ENCODE data around the gene VPS33A.

The VPS33A gene

DNA sequence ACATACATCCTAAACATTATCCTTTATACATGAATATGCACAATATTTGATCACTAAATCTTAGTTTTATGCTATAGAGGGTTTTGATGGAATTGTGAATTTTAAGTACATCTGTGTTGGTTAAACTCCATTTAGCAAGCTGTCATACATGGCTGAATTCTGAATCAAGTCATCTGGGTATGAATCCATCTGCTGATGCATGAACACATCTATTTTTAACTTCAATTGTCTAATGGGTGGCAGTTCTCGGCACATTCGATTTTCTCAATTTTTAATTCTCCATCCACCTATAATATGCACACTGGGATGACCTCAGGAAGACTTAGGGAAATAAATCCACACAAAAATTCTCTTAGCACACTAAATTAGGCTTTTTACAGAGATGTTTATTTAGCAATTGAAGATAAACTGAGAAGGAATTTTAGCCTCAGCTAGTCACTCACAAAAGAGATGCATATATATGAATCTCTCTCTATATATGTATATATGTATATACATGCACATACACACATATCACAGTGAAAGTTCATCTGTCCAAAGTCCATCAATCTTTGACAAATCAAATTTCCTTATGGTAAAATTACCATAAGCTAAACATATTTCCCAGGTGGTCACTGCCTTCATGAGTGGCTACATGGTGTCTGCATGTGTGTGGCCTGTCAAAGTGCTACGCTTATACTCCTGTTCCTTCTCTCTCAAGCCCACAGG, 44.5 kb upstream of the VPS33A start:
- H3K4me2 ChIP-seq (ENCODE audit: low read depth, low read length, poor library complexity, severe bottlenecking) = no peak overlapping the region
- H2AFZ ChIP-seq (ENCODE audit: low read length) = no peak overlapping the region
- TF ChIP-seq, protein P1, sequence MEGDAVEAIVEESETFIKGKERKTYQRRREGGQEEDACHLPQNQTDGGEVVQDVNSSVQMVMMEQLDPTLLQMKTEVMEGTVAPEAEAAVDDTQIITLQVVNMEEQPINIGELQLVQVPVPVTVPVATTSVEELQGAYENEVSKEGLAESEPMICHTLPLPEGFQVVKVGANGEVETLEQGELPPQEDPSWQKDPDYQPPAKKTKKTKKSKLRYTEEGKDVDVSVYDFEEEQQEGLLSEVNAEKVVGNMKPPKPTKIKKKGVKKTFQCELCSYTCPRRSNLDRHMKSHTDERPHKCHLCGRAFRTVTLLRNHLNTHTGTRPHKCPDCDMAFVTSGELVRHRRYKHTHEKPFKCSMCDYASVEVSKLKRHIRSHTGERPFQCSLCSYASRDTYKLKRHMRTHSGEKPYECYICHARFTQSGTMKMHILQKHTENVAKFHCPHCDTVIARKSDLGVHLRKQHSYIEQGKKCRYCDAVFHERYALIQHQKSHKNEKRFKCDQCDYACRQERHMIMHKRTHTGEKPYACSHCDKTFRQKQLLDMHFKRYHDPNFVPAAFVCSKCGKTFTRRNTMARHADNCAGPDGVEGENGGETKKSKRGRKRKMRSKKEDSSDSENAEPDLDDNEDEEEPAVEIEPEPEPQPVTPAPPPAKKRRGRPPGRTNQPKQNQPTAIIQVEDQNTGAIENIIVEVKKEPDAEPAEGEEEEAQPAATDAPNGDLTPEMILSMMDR (conservative IDR thresholded peaks at IDR 0.05; ENCODE audit: low read length) = no peak
- TF ChIP-seq EZH2phosphoT487 (IDR thresholded peaks at IDR 0.05; ENCODE audit: borderline replicate concordance) = no peak
- H3K9ac ChIP-seq (ENCODE audit: low read depth, low read length, poor library complexity, severe bottlenecking) = no peak overlapping the region
- peaks cover 7% of the 10 kb centered on the region for H3K4me1 ChIP-seq (ENCODE audit: insufficient read depth, low read length, poor library complexity, severe bottlenecking)
- H3K36me3 ChIP-seq (ENCODE audit: insufficient read depth, low read length) = peaks cover 4% of the 10 kb centered on the region; the same call in 1 of the 2 replicates
- no peaks in the 10 kb centered on the region for H3F3A ChIP-seq (ENCODE audit: low read depth)
- no peak overlapping the region for H3K4me3 ChIP-seq (ENCODE audit: low read length, poor library complexity, severe bottlenecking)
- H3K9me3 ChIP-seq (ENCODE audit: insufficient read depth, low read depth, low read length) = no peaks in the 10 kb centered on the region
- H4K20me1 ChIP-seq (ENCODE audit: insufficient read depth, low read length, poor library complexity, severe bottlenecking) = no peaks in the 10 kb centered on the region
- no peaks in the 10 kb centered on the region for H3K27me3 ChIP-seq (ENCODE audit: insufficient read depth, low read length, poor library complexity, severe bottlenecking)
- H3K79me2 ChIP-seq (ENCODE audit: insufficient read depth, low read length) = no peaks in the 10 kb centered on the region
- H3K9me2 ChIP-seq (replicated peaks; ENCODE audit: low read depth, low read length) = no peaks in the 10 kb centered on the region

DNA sequence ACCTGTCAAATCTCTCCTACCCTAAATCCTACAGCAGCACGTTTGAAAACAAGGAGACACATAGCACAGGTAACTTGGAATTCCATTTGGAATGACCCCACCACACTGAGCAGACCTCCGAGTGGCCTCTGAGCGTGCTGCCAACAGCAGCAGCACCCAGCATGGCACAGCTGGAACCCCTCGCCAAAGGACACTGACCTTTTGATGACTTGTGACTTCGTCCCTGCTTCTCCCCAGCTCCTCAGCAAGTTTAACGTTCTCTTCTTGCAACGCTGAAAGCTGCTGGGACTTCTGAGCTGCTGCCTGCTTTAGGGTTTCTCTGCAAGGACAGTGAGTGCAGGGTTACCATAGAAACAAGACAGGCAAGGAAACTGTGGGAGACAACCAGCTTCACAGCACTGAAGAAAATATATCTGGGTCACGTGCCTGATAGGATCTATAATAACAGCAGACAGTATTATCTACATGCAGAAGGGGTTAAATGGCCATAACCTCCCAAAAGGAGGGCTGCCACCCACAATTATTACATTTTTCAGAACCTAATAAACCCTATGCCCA, 43.3 kb upstream of the VPS33A start:
- no peak overlapping the region for H3K9ac ChIP-seq (ENCODE audit: low read depth, low read length, poor library complexity, severe bottlenecking)
- H3K36me3 ChIP-seq (ENCODE audit: insufficient read depth, low read length) = peaks cover 4% of the 10 kb centered on the region; the same call in 1 of the 2 replicates
- no peak overlapping the region for H2AFZ ChIP-seq (ENCODE audit: low read length)
- no peaks in the 10 kb centered on the region for H3K79me2 ChIP-seq (ENCODE audit: insufficient read depth, low read length)
- no peaks in the 10 kb centered on the region for H3F3A ChIP-seq (ENCODE audit: low read depth)
- peaks cover 7% of the 10 kb centered on the region for H3K4me1 ChIP-seq (ENCODE audit: insufficient read depth, low read length, poor library complexity, severe bottlenecking)
- H3K4me3 ChIP-seq (ENCODE audit: low read length, poor library complexity, severe bottlenecking) = no peak overlapping the region
- H3K27me3 ChIP-seq (ENCODE audit: insufficient read depth, low read length, poor library complexity, severe bottlenecking) = no peaks in the 10 kb centered on the region
- H3K9me3 ChIP-seq (ENCODE audit: insufficient read depth, low read depth, low read length) = no peaks in the 10 kb centered on the region
- no peaks in the 10 kb centered on the region for H3K9me2 ChIP-seq (replicated peaks; ENCODE audit: low read depth, low read length)
- H3K4me2 ChIP-seq (ENCODE audit: low read depth, low read length, poor library complexity, severe bottlenecking) = no peak overlapping the region
- TF ChIP-seq, protein P1 (conservative IDR thresholded peaks at IDR 0.05; ENCODE audit: low read length) = no peak
- no peak for TF ChIP-seq EZH2phosphoT487 (IDR thresholded peaks at IDR 0.05; ENCODE audit: borderline replicate concordance)
- H4K20me1 ChIP-seq (ENCODE audit: insufficient read depth, low read length, poor library complexity, severe bottlenecking) = no peaks in the 10 kb centered on the region

DNA sequence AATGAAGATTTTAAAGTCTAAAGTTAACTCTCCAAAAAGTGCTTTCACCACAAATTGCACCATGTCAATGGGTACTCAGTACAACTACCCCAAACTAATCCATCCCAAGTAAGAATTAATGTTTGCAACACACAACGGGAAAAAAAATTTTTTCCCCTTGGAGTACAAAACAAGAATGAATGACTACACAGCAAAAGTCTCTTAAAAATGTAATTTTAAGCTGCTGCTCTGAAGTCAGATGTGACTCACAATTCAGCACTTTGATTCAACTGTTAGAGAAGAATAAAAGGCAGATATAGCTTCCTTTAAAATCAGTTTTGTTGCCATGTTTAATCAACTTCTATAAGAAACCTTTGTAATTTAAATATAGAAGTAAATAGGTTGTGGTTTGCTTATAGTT, 42.5 kb upstream of the VPS33A start:
- H3K4me1 ChIP-seq (ENCODE audit: insufficient read depth, low read length, poor library complexity, severe bottlenecking) = peaks cover 7% of the 10 kb centered on the region
- H3K9me3 ChIP-seq (ENCODE audit: insufficient read depth, low read depth, low read length) = no peaks in the 10 kb centered on the region
- no peaks in the 10 kb centered on the region for H3F3A ChIP-seq (ENCODE audit: low read depth)
- H3K27me3 ChIP-seq (ENCODE audit: insufficient read depth, low read length, poor library complexity, severe bottlenecking) = no peaks in the 10 kb centered on the region
- peaks cover 4% of the 10 kb centered on the region; the same call in 1 of the 2 replicates for H3K36me3 ChIP-seq (ENCODE audit: insufficient read depth, low read length)
- H3K9ac ChIP-seq (ENCODE audit: low read depth, low read length, poor library complexity, severe bottlenecking) = no peak overlapping the region
- no peak overlapping the region for H2AFZ ChIP-seq (ENCODE audit: low read length)
- TF ChIP-seq, protein P1 (conservative IDR thresholded peaks at IDR 0.05; ENCODE audit: low read length) = no peak
- no peak for TF ChIP-seq EZH2phosphoT487 (IDR thresholded peaks at IDR 0.05; ENCODE audit: borderline replicate concordance)
- H3K9me2 ChIP-seq (replicated peaks; ENCODE audit: low read depth, low read length) = no peaks in the 10 kb centered on the region
- H3K4me3 ChIP-seq (ENCODE audit: low read length, poor library complexity, severe bottlenecking) = no peak overlapping the region
- H3K4me2 ChIP-seq (ENCODE audit: low read depth, low read length, poor library complexity, severe bottlenecking) = no peak overlapping the region
- H3K79me2 ChIP-seq (ENCODE audit: insufficient read depth, low read length) = no peaks in the 10 kb centered on the region
- H4K20me1 ChIP-seq (ENCODE audit: insufficient read depth, low read length, poor library complexity, severe bottlenecking) = no peaks in the 10 kb centered on the region

All from Loucy (cell line).